ENCODE measurements around the gene FAM181A. TPM values are rescaled to one million over a fixed set of nuclear protein-coding genes. Genes with fewer than 3 reads are reported as not detected.

FAM181A gene
- total RNA-seq, 2 donors from 2014 or later, result not detected

DNA sequence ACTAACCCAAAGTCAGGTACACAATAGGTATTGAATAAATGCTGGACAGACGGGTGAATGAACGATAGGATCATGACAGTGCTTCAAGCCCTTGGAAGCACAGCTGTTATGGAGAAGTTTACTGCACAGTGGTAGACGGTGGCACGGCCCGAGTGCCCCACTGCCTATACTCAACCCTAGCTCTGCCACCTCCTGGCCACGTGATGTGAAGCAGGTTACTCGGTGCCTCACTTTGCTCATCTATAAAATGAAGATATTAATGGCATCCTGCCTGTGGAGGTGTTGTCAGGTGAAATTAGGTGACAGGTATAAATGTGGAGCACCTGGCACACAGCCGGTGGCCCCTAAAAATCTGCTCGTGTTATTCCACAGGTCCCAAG lies 43.4 kb downstream of the FAM181A start:
- ATAC-seq (peak; percentile 67), DNase-seq (peak in 1 of 2 donors; percentile 66)
- intact Hi-C loops (cut with DNase I, micrococcal nuclease), result no loop called here

DNA sequence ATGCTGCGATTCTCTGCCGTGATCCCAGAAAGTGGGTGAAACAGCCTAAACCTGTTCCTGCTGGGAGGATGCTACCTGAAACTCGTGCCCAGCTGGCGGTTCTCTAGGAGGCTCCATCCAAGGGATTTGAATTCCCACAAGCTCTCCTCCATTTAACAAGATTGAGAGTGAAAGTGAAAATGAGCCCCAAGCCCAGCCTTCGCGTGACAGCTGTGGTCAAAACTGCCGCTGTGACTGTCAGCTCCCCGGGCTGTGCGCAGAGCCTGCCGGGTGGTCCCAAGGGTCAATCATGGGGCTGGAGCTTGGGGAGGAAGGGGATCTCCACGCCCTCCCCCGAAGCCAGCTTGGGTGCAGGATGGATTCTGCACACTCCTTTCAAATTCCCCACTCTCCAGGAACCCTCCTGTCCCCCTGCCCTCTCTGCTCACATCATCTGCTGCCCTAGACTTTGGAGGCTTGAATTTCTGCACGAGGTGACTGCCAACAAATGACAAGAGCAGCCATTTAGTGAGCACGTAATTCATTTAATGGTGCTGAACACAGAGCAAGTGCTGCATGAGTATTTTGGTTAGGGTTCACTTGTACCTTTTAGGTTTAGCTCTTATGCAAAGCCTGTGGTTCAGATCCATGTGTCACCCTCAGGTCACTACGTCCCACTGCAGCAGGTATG lies 44.0 kb downstream of the FAM181A start:
- ATAC-seq, result peak; percentile 47
- DNase-seq, result peak in 1 of 2 donors; percentile 56
- intact Hi-C loops (cut with DNase I, micrococcal nuclease), result no loop called here

DNA sequence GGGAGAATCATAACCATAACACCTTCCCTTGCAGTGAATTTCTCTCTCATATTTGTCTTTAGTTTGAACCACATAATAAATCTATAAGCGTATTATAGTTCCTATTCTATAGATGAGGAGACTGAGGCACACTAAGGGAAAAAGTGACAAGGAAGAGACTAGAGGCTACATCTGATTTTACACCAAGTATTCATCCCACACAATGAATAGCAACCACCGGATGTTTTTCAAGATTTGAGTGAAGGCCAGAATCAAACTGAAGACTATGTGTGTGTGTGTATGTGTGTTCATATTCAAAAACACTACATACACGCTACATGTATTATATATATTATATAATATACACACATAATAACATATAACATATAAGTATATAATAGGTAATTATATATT lies 44.5 kb downstream of the FAM181A start:
- intact Hi-C loops (cut with DNase I, micrococcal nuclease), result no loop called here
- no peak for DNase-seq
- no peak for ATAC-seq

- intact Hi-C loops (cut with DNase I, micrococcal nuclease), result no loop called here
- DNase-seq, result no peak
- no peak for ATAC-seq
These were observed 45.6 kb downstream of the FAM181A start for GRCh38 chr14:93972618-93973205.

DNA sequence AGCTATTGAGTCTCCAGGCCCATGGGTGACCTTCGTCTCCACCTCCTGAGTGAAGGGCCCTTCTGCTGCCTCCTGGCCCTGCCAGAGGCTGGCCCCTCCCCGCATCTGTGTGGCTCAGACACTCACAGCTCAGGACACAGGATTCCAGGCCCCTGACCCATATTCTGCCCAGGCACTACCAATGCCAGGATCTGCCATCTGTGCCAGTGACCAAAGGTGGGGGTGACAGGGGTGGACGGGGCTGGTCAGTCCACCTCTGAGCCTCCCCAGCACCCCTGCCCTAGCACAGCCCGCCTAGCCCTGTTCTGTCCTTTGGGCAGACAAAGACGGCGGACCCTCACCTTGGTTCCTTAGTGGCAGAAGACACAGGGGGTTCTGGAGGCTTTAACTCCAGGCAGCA lies 46.5 kb downstream of the FAM181A start:
- intact Hi-C loops (cut with DNase I, micrococcal nuclease), result no loop called here
- no peak for DNase-seq
- ATAC-seq, result no peak

GRCh38 chr14:93974299-93974698 lies 47.2 kb downstream of the FAM181A start:
- no peak for ATAC-seq
- intact Hi-C loops (cut with DNase I, micrococcal nuclease), result no loop called here
- DNase-seq, result no peak

DNA sequence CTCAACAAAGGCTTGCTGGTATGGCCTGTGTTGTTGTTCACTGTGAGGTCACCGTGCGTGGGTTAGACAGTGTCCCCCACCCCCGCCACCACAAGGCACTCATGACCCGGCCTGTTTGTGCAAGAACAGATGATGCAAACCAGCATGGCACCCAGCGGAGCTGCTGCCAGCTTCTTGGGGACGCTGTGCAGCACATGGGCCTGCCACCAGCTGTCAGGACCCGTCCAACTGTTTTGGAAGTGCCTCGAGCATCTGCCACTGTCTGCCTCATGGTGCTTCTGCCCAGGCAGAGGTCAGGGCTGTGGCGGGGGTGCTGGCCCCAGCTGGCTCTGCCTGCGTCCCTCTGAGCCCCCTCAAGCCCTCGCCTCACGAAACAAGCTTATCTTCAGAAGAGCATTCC lies 47.7 kb downstream of the FAM181A start:
- ATAC-seq (no peak), DNase-seq (no peak)
- intact Hi-C loops (cut with DNase I, micrococcal nuclease), result no loop called here

DNA sequence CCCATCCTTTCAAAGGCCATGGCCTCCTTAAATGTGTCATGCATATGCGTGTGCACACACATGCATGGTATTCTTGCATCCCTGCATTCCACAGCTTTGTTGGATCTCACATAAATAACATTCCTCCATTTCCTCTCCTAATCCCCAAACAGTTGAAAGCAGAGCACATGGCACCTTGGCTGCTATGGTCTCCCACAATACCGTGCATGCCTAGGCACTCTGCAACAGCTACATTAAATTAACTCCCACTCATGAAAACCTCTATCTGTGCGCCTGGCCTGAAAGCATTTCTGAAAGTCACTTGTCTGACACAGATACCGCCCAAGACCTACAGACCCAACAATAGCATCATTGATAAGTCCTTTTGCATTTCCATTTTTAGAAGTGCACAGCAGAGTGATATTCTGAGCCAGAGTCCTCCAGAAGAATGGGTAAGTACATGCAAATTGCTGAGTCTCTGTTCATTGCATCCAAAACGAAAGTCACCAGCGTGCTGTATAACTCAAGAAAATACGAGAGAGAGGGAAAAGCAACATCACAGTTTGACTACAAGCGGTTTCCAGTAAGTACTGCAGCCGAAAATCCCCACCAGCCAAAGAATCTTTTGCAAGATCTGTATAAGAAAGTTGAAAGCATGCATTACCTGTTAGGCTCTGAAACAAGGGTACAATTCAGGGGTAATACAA lies 48.8 kb downstream of the FAM181A start:
- ATAC-seq (peak; percentile 14), DNase-seq (no peak)
- intact Hi-C loops (cut with DNase I, micrococcal nuclease), result no loop called here

DNA sequence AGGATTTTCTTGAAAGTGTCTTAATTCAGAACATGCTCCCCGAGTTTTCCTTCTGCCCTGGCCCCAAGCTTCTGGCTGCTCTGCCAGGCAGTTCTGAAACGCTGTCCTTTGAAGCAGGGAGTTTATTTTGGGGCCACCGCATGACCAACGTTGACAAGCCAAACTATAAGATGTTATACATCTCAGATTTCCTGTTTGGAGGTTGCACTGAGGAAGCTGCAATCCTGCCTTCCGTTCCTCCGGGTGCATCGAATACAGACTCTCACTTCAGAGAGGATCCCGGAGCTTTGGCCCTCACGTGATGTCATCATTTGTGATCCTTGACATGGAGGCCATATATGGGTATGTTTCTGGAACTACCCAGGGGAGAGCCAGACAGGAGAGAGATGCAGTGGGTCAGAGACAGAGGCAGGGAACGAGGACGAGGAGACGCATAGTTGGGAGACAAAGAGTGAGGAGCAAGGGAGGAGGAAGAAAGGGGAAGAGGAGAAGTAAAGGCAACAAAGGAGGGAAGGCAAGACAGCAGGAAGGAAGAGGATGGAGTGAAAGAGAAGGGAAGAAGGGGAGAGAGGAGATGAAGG lies 49.4 kb downstream of the FAM181A start, which contains the start of gene ASB2:
ASB2 (minus strand) TSS at position 94 of the 581 bp plus-strand sequence. CDS start 12,031 bp downstream, outside the sequence.
- ATAC-seq, result peak; percentile 21
- DNase-seq, result peak in 1 of 2 donors; percentile 66
- intact Hi-C loops (cut with DNase I, micrococcal nuclease), result no loop called here

- ATAC-seq (no peak), DNase-seq (no peak)
- intact Hi-C loops (cut with DNase I, micrococcal nuclease), result no loop called here
These were observed 50.0 kb downstream of the FAM181A start for GRCh38 chr14:93977171-93977570.

DNA sequence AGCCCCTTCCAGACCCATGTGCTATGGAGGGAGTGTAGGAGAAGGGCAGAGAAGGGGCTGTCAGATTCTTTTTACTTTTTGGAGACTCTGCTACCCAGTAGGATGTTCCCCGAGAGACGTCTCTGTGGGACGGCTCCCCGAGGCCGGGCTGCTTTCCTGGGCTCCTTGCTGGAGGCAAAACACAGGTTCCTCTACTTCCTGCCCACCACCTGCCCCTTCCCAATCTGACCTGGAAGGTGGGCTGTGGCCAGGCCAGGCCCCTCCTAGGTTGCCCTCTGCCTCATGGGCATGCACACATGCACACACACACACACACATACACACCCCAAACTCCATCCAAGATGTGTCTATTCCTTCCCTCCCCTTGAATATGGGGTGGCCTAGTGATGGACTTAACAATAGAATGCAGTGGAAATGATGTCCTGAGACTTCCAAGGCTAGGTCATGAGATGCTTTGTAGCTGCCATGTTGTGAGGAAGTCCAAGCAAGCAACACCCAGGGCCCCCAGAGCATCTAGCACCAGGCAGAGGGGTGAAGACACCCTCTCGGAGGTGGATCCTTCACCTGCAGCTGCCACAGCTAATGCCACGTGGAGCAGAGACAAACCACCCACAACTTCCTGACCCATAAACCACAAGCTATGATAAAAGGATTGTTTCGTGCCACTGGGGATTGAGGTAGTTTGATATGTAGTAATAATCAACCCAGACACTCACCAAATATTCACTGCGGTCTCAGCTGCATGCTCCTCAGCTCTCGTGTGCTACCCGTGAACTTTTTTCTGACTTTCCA lies 50.8 kb downstream of the FAM181A start:
- intact Hi-C loops (cut with DNase I, micrococcal nuclease), result no loop called here
- DNase-seq (no peak), ATAC-seq (peak; percentile 19)

DNA sequence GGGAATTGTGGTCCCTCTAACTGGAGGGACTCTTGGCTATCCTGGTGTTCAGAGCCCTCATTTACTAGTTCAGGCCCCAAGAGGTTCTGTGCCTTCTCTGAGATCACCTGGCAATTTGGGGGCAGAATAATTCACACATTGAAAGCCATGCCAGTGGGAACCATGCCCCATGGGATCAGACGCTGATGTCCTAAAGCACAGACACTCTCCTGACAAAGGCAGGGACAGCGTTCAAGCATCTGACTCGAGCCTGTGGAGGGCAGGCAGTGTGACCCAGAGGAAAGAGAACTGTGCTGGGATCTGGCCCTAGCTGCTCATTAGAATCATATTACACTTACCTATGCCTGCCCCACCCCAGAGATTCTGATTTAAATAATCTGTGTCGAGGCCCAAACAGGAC lies 51.6 kb downstream of the FAM181A start:
- intact Hi-C loops (cut with DNase I, micrococcal nuclease), result no loop called here
- ATAC-seq (no peak), DNase-seq (no peak)

Small RNA genes lying within 50 kb of the gene (microRNA-seq; reads per million reads assigned to microRNA genes)
- 0 reads per million in 2 donors for gene MIR4506

Other genes starting within 250 kb of the FAM181A start
- 1 to 10 TPM; 1.8 to 5.3 TPM for gene PRIMA1, start 138.9 kb upstream of the FAM181A start, total RNA-seq
- 10 to 100 TPM in 1 of 2 donors, 1 to 10 TPM in 1; 1.5 to 13.7 TPM for gene ASB2, start 49.2 kb downstream of the FAM181A start, total RNA-seq
- gene CCDC197, start 70.0 kb downstream of the FAM181A start, total RNA-seq, result not detected
- gene OTUB2, start 99.0 kb downstream of the FAM181A start, total RNA-seq, result 1 to 10 TPM; 2.0 to 4.7 TPM
- gene DDX24, start 153.9 kb downstream of the FAM181A start, total RNA-seq, result 100 to 1,000 TPM; 102 to 106 TPM
- gene IFI27L1, start 154.0 kb downstream of the FAM181A start, total RNA-seq, result 10 to 100 TPM; 33.9 to 40.5 TPM
- 1,000 to 10,000 TPM in 1 of 2 donors, 100 to 1,000 TPM in 1; 498 to 1,280 TPM for gene IFI27, start 183.4 kb downstream of the FAM181A start, total RNA-seq
- 10 to 100 TPM; 32.3 to 39.3 TPM for gene IFI27L2, start 202.3 kb downstream of the FAM181A start, total RNA-seq
- under 1 TPM in 1 of 2 donors, not detected in 1; 0.28 TPM for gene PPP4R4, start 247.0 kb downstream of the FAM181A start, total RNA-seq